GM21528 (cell line): Measurements from ENCODE around the gene CFDP1.

Experiments
- ATAC-seq: cut with Tn5 transposase; IDR thresholded peaks from one replicate; pipeline ENCODE4 v1.9.1; 2021; ENCODE audit warnings: mild to moderate bottlenecking, moderate library complexity; ENCODE audit not compliant: unreplicated experiment, low FRiP score

Gene CFDP1

DNA sequence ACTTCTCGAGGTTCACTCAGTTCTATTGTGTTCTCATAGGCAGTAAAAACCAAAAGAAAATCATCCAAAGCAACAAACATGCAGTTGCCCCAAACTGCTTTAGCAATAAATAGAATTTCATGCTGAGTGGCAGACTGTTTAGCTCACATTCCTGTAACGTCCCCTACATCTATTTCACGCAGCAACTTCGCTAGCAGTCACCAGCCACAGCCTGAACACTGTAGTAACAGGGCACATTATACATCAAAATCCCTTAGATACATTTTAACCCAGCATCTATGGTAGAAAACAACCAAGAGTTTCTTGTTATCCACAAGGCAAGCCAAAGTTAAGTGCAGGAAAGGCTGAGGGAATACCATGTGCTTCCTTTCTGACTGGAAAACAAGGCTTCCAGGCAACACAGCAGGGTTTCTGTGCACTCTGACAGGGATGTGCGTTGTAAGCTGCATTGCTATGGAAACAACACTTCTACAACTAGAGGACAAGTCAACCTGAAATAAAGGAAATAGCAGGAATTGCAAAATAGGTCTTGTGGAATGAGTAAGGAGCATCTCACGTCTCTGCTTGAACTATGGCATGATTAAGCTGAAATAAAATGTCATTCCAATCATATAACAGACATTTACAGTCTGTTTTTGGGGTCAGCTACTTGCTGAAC, 55.4 kb downstream of the CFDP1 start:
- no peak for ATAC-seq

- no peak for ATAC-seq
Observed at GRCh38 chr16:75376475-75377161, 56.7 kb downstream of the CFDP1 start.

- no peak for ATAC-seq
Observed at GRCh38 chr16:75374388-75374787, 58.9 kb downstream of the CFDP1 start.

DNA sequence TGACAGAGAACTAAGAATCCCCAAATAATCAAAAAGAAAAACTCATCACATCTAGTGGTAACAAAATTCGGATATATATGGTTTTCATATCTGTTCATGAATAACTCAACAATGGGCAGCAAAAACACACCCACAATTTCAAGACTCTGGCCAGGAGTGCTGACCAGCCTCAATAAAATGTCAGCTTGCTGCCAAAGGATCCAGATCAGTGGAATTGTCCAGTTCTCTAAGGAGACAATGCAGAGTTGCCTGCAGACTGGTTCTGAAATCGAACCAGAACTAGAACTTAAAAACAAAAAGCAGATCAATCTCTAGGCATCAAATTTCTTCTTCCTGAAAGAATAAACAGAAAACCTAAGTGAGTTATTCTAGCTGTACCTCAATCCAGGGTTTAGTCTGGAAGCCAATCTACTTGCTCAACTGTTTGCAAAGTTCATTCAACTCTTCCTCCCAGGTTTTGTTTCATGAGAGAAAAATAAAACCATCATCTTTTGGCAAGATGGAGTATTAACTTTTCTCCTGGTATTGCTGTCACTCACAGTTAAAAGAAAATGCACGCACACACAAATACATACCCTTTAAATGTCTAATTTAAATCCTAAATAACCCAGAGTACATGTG, 61.0 kb downstream of the CFDP1 start:
- ATAC-seq, result no peak

DNA sequence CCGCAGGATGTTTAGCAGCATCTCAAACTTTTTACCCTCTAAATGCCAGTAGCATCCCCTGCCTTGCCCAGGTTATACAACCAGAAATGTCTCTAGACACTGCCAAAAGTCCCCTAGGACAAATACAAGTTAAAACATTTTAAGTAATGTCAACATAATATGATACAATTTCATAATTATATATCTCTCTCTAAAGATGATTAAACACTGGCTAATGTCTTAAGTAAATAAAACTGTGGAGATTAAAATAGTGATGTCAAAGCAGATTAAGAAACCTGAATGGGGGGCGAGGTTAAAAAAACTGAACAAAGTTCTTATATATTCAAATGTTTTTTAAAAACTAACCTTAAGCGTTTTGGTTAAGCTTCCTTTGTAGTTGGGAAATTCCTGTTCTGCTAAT, 62.1 kb downstream of the CFDP1 start:
- no peak for ATAC-seq

- no peak for ATAC-seq
Observed at GRCh38 chr16:75364286-75364791, 69.0 kb downstream of the CFDP1 start.

GRCh38 chr16:75362846-75363245, 70.5 kb downstream of the CFDP1 start:
- ATAC-seq, result no peak

DNA sequence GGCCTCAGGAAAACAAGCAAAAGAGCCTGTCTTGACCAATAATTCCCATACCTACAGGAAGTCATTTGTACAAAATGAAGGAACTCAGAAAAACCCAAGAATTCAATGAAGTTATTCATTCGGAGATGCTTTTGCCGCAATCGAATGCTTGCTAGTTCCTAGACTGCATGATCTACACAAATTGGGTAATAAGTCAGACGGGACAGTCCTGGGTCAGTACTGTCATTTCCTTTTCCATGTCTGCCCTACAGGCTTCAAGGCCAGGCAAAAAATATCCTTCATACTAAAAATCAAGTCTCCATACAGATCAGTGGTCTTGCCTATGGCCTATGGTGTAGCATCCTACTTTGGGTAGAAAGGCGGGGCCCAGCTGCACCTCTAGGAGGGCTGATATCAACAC, 71.4 kb downstream of the CFDP1 start:
- no peak for ATAC-seq

DNA sequence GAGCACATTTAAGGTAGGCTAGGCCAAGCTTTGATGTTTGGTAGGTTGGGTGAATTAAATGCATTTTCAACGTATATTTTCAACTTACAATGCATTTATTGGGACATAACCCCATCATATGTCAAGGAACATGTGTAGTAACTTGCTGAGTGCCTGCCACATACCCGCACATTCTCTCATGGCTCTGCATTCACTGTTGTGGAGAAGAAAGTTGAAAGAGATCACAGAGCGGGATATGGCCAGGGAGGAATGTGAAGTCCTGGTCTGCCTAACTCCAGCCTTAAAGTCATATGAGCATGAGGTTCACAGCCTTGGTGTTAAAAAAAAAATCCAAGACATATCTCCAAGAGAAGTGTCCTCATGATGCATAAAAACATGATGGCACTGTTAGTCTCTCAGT, 79.1 kb downstream of the CFDP1 start:
- ATAC-seq, result no peak

DNA sequence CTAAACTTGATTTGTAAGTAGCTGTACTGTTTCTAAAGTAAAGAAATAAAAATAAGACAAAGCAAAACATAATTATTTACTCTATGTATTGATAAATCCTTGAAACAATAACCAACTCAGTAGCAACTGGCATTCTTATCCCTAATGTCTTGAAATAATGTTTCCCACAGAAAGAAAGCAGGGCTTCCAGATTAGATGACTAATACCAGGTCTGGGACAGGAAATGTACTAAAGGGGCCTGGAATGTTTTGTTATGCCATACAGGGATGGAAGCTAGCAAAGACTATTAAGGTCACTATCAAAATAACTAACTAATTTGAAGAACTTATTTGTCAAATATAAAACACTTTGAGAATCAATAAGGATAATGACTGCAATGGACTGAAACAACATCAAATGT, 82.1 kb downstream of the CFDP1 start:
- ATAC-seq, result no peak

DNA sequence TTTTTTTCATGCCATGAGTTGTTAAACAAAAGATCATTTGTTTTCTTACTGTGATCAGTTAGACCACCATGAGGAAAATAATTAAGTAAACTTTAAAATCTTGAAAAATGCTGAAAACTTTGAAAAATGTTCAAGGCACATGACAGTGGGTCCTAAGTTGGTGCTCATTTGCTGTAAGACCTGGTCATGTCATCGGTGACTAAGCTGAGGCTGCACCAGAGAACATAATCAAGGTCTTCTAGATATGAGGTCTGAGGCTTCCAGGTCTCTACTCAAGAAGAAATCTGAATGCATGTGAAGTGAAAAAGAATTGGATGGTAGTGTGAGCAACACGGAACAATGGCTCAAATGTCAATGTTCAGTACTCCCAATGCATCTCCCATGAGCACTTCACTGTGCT, 87.6 kb downstream of the CFDP1 start:
- ATAC-seq, result no peak

DNA sequence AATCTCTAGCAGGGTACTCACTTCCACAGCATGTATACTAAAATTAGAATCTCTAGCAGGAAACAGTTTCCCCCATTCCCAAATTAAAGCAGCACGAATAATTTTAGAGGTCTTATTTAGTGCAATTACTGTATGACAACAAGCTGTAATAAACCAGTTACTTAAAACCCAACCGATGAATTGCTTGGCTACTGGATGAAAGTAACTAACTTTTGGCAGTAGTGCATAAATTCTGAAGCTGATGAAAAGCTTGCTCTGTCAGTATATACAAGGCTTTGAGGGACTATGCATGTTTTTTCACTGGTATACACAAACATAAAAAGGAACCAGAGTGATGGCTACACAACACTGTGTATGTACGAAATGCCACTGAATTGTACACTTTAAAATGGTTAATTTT, 89.4 kb downstream of the CFDP1 start:
- no peak for ATAC-seq

DNA sequence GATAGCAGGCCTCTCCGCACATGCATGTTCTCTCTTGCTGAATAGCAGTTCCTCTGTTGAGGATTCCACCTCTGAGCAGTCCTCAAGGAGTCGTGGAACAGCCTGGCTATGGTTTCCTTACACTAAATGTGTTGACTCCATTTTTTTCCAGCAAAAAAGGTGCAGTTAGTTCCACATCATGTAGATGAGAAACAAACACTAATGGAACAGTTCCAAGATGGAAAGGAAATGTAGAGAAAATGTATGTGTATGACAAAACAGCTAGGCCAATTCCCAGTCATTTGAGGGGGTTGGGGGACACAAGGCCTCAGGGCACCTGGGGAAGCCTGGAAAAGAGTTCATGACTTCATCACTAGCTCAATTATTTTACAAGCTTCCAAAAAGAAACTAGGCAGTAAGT, 90.0 kb downstream of the CFDP1 start:
- ATAC-seq, result no peak

GRCh38 chr16:75342308-75342811, 90.9 kb downstream of the CFDP1 start:
- no peak for ATAC-seq

DNA sequence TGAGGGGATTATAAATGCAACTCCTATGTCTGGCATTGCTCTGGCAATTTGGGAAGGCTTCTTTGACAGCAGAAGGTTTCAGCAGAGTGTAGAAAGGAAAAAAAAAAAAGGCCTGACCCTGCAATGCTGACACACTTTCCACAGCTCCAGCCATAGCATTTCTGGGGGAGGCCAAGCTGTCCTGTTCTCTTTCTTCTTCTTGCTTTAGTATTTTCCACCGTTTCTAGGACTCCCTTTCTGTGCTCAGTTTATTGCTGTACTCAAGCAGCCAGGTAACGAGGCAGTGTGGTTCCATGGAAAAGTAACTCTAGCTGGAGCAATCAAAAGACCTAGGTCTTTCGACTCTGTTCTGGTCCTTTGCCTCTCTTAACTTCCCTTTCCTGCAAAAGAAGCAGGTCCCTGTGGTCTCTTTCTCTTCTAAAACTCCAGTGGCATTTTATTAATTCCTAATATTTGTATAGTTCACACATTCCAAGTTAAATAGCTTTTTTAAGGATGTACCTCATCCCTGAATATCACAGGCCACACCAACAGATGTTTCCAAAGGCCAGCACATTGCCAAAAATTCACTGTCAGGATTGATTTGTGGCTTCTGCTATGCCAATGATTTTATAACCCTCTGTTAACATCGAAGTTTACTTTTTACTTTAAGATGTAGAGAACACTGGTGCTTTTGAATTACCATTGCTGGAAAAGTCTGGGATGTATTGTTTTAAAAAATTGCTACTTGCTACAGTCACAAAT, 91.6 kb downstream of the CFDP1 start:
- ATAC-seq, result no peak

GRCh38 chr16:75340741-75341491, 92.4 kb downstream of the CFDP1 start:
- no peak for ATAC-seq

- ATAC-seq, result no peak
Observed at GRCh38 chr16:75337430-75337829, 95.9 kb downstream of the CFDP1 start.

GRCh38 chr16:75336521-75336920, 96.8 kb downstream of the CFDP1 start:
- no peak for ATAC-seq

DNA sequence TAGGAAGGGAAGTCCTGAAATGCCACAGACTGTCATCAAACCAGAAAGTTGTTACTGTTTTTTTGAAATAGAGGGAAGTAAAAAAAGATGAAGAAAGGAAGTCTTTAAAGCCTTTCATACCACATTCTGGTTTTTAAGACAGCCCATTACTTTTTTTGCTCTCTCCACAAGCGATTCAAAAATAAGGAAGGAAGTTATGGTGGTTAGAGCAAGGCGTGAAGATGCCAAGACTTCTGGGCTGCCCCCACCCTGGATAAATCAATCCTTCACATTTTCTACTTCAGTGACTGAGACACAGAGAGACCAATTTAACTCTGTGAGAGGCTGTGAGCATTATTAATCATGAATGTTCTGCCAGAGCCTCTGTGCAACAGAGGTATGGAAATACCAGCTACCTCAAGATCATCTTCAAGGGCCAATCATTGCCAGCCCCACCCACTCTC, 99.6 kb downstream of the CFDP1 start:
- no peak for ATAC-seq

- no peak for ATAC-seq
Observed at GRCh38 chr16:75329943-75330342, 103.4 kb downstream of the CFDP1 start.
